22Rv1 (cell line): ENCODE results near the gene CNTNAP2.

ENCODE experiments used
- CTCF ChIP-seq: fragments of 450-650 bp; IDR thresholded peaks from 2 replicates; pipeline ENCODE4 v1.5.1; 2017; ENCODE audit warnings: mild to moderate bottlenecking
- ZFX ChIP-seq: fragments of 450-650 bp; IDR thresholded peaks from 2 replicates; pipeline ENCODE4 v1.6.1; 2017; ENCODE audit warnings: antibody characterized with exemption, borderline replicate concordance

GRCh38 chr7:147771344-147771743 lies 1654.7 kb downstream of the CNTNAP2 start:
- no peak for TF ChIP-seq CTCF
- TF ChIP-seq ZFX, result no peak
